Measurements from ENCODE around the gene C3orf33. TPM values are rescaled to one million over a fixed set of nuclear protein-coding genes. Genes with fewer than 3 reads are reported as not detected.
"Not testable (repeated sequence)": the region's sequence is repeated elsewhere in the genome, so short reads cannot be mapped to it uniquely, and the experiment has no call there.

The C3orf33 gene
- total RNA-seq, 1 experiment from 2014 or later = 4.7 TPM

GRCh38 chr3:155849404-155849803, 43.3 kb upstream of the C3orf33 start:
- H3K36me3 ChIP-seq (ENCODE audit: control insufficient read depth in 1 of 2, insufficient read depth in 2 of 2, low read length in 2 of 2); POLR2A ChIA-PET; H3K9me2 ChIP-seq (ENCODE audit: insufficient read depth); intact Hi-C loops (cut with micrococcal nuclease); BruUV-seq (replicated peaks); H3K9ac ChIP-seq (ENCODE audit: low read length); H3K27me3 ChIP-seq (ENCODE audit: insufficient read depth, low read length); H2AFZ ChIP-seq (ENCODE audit: low read depth, low read length, poor library complexity, severe bottlenecking); DNase-seq (ENCODE audit: low read depth, low spot score); CTCF ChIA-PET; ATAC-seq; RAD21 ChIA-PET (ENCODE audit: low non-redundant PET in 1 of 2, low total read pairs in 2 of 2, uncharacterized antibody in 2 of 2, unreplicated experiment in 2 of 2); H3K9me3 ChIP-seq (ENCODE audit: control insufficient read depth in 1 of 2, insufficient read depth in 1 of 2, low read depth in 1 of 2, low read length in 2 of 2); H3K27ac ChIP-seq (ENCODE audit: low read depth, low read length); H3K4me2 ChIP-seq (ENCODE audit: low read length); H3K4me3 ChIP-seq (replicated peaks in 1 of 2; ENCODE audit: low read depth in 1 of 2, low read length in 2 of 2); H4K20me1 ChIP-seq (ENCODE audit: insufficient read depth): not testable (repeated sequence)
- H3K79me2 ChIP-seq (ENCODE audit: insufficient read depth, low read length) = peaks cover 70% of the 10 kb centered on the region
- H3K4me1 ChIP-seq (ENCODE audit: control insufficient read depth in 1 of 2, insufficient read depth in 2 of 2, low read length in 2 of 2) = peaks cover 7 to 12% of the 10 kb centered on the region in 2 experiments

GRCh38 chr3:155847993-155848392, 41.9 kb upstream of the C3orf33 start:
- ATAC-seq (no peak), DNase-seq (ENCODE audit: low read depth, low spot score) (no peak)
- Histone ChIP-seq H3K27ac (ENCODE audit: low read depth, low read length) (no peak overlapping the region), H4K20me1 (ENCODE audit: insufficient read depth) (no peaks in the 10 kb centered on the region), H3K9me2 (ENCODE audit: insufficient read depth) (no peaks in the 10 kb centered on the region), H3K79me2 (ENCODE audit: insufficient read depth, low read length) (peaks cover 65% of the 10 kb centered on the region), H3K4me3 (replicated peaks in 1 of 2; ENCODE audit: low read depth in 1 of 2, low read length in 2 of 2) (no peak overlapping the region), H3K27me3 (ENCODE audit: insufficient read depth, low read length) (no peaks in the 10 kb centered on the region), H3K4me1 (ENCODE audit: control insufficient read depth in 1 of 2, insufficient read depth in 2 of 2, low read length in 2 of 2) (peaks cover 7 to 8% of the 10 kb centered on the region in 2 experiments), H3K4me2 (ENCODE audit: low read length) (no peak overlapping the region), H3K9ac (ENCODE audit: low read length) (no peak overlapping the region), H3K36me3 (ENCODE audit: control insufficient read depth in 1 of 2, insufficient read depth in 2 of 2, low read length in 2 of 2) (peaks cover 0 to 2% of the 10 kb centered on the region in 2 experiments; a peak in 1 of 4 replicates), H2AFZ (ENCODE audit: low read depth, low read length, poor library complexity, severe bottlenecking) (no peak overlapping the region), H3K9me3 (ENCODE audit: control insufficient read depth in 1 of 2, insufficient read depth in 1 of 2, low read depth in 1 of 2, low read length in 2 of 2) (no peaks in the 10 kb centered on the region)
- intact Hi-C loops (cut with micrococcal nuclease) = no loop called here
- ChIA-PET CTCF (no interaction called here), RAD21 (ENCODE audit: low non-redundant PET in 1 of 2, low total read pairs in 2 of 2, uncharacterized antibody in 2 of 2, unreplicated experiment in 2 of 2) (no interaction called here), POLR2A (no interaction called here)
- no TSS peak for BruUV-seq (replicated peaks)
- TF ChIP-seq CTCF (IDR thresholded peaks at IDR 0.05 in 2 of 3, conservative IDR thresholded peaks at IDR 0.05 in 1 of 3; ENCODE audit: borderline replicate concordance in 1 of 3, insufficient read depth in 1 of 3, low read depth in 2 of 3, low read length in 2 of 3) = no peak
- TF ChIP-seq ATF3 (IDR thresholded peaks at IDR 0.05) = no peak
- TF ChIP-seq FOSL1 (IDR thresholded peaks at IDR 0.05; ENCODE audit: low read depth) = no peak
- no peak for TF ChIP-seq RAD21 (IDR thresholded peaks at IDR 0.05; ENCODE audit: low read depth)
- no peak for TF ChIP-seq EGR1 (IDR thresholded peaks at IDR 0.05; ENCODE audit: low read depth)
- no peak for TF ChIP-seq REST (IDR thresholded peaks at IDR 0.05; ENCODE audit: low read depth)

Measured in HCT116 (cell line).